H1 (cell line): Measurements from ENCODE around the gene B3GAT1. TPM values are rescaled to one million over a fixed set of nuclear protein-coding genes. Genes with fewer than 3 reads are reported as not detected.

Experiments used
- HDAC2 ChIP-seq, 2 experiments: fragments of 300-600 bp in 1 of 2; sonication (generic) in 1 of 2; IDR thresholded peaks; 2 replicates each; pipeline ENCODE4 v1.6.1; 2011 to 2012; ENCODE audit warnings: low read depth in 2 of 2, low read length in 2 of 2, mild to moderate bottlenecking in 2 of 2, moderate library complexity in 2 of 2, borderline replicate concordance in 1 of 2, inconsistent platforms in 1 of 2
- polyA plus RNA-seq, 7 experiments: library from polyadenylated mRNA; depleted of rRNA in 3 of 7; stranded (reverse) in 5 of 7; unstranded in 2 of 7; fragments of >200 nt in 5 of 7; fragments of 200-250 nt in 2 of 7; gene quantifications; 1 replicate in 5 of 7; 2 replicates in 1 of 7; 4 replicates in 1 of 7; pipeline versions ENCODE4 v1.2.1 to v1.2.3, GENCODE V29; 2011 to 2013; ENCODE audit warnings: missing spikeins in 2 of 7, mixed read lengths in 2 of 7
- total RNA-seq: library from RNA; stranded (reverse); fragmentation: NEBNext Ultra II Directional; extraction: Animal tissue kit (Norgen Biotek cat#: 25700); gene quantifications from 2 replicates; pipeline ENCODE4 v1.2.1, GENCODE V29; 2021

The B3GAT1 gene
- total and polyA plus RNA-seq, 2 of the 8 experiments (the other 6 are each of a cell fraction or from before 2014, with no cell fraction given) = 19.7 to 32.4 TPM

GRCh38 chr11:134425816-134426536 is 13.9 kb upstream of the B3GAT1 start (continued):
- no peak for TF ChIP-seq HDAC2 (IDR thresholded peaks at IDR 0.05; ENCODE audit: borderline replicate concordance in 1 of 2, low read depth in 2 of 2, low read length in 2 of 2)
